COLO668 (cell line): ENCODE measurements around the gene ZNF827.

Experiments
- DNase-seq: peaks from one replicate; lab custom pipeline; 2025; ENCODE audit not compliant: unreplicated experiment; lab: John Stamatoyannopoulos, UW

ZNF827 gene

DNA sequence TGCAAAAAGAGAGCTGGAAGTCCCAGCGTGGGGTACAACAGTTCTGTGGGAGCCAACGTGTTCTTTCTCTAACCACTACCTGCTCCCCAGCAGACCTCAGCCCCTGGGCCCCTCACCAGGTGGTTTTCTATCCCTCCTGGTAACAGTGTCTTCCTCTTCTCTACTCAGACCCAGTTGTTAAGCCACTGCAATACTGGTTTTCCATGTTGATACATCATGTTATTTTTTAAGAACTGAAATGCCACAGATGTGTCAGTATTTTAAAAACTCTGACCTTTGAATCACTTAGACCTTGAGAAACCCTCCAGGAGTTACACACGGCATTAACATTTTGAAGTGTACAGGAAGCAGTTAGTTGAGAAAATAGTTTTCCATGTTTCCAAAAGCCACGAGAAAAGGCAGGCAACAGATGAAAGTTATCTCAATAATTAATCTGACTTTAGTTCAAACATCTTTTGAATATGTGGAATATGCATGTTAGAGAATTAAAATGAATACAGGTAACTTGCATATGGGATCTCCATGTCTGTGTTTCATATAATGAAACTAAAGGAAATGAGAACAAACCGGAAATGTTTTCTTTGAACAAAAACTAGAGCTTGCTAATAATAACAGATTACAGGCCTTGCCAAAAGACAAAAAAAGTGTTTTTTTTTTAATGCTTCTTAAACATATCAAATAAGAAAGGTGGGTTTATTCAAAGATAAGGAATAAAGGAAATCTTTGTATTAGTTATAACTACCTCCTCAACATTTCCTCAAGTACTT lies 108.8 kb downstream of the ZNF827 start:
- no peak for DNase-seq

DNA sequence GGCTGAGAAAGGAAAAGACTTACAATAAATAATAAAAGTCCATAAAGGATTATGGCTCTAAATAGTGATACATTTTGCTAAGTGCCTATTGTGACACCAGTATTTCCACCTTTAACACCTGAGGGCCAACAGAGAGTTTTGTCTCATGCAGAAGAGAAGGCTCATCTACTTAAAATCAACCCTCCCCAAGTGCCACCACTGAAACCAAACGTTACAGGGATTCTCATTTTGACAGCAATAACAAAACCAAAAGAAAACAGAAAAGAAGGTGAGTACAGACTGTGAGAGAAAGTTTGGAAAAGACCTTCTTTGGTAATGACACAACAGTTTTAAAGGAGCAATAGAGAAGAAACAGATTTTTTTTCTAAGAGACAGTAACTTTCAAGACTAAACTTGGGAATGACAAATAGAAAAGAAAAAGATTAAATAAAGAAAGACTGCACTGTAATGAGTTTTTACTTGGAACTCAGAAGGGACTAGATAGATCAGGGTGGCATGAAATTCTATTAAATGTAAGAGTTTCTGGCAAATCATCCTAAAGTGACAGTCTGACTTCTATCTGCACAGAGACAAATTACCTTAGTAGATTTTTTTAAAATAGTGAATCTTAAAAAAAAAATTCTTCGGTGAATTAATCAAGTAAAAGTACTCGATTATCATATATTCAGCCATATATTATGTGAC lies 109.7 kb downstream of the ZNF827 start:
- DNase-seq: no peak

DNA sequence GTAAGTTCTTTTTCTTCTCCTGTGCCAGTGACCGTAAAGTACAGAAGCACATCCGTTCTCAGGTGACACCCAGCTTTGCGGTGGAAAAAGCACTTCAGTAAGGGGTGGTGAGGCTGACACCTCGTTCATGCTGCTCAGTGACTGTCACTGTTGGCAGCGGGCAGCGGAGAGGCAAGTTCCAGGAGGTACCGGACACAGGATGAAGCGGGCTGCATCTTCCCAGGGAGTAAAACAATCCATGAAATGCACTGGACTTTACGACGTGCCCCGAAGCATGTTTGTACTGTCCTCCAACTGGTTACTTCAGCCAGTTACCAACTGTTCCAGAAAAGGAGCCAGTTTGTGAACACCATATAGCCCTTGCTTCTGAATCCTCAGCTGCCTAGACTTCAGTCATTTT lies 110.7 kb downstream of the ZNF827 start:
- DNase-seq: no peak

DNA sequence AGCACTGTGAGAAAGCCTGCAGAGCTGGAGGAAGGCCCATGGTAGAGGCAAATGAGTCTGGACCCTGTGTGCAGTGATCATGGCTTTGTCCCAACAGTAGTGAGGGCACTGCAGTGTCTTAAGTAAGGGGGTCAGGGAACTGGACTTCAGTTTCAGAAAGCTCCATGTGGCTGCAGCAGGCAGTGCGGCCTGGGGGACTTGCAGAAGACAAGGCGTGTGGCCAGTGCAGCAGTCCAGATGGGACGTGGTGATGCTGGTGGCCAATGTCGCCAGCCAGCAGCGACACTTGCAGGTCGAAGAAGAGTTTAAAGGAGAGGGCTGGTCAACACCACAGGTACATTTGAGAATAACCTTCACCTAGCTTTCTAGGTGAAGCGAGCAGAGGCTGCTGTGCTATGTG lies 113.4 kb downstream of the ZNF827 start:
- no peak for DNase-seq

DNA sequence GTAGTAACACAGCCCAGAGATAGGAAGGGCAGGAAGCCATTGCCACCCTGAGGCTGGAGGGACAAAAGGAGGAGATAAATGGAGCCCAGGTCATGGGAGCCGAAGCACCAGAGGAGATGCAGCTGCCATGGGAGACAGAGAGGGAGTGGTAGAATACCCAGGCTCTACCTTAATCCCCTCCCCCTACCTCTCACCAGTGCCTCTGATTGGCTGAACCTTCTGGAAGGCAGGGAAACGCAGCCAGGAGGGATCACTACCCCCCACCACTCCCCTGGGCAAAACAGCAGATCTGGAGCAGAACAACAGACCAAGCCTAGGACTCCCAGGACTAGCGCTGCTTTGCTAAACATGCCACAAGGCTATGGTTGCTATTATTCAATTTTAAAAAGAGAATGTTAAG lies 114.2 kb downstream of the ZNF827 start:
- DNase-seq: no peak

GRCh38 chr4:145823743-145824142 lies 114.9 kb downstream of the ZNF827 start:
- DNase-seq: no peak

DNA sequence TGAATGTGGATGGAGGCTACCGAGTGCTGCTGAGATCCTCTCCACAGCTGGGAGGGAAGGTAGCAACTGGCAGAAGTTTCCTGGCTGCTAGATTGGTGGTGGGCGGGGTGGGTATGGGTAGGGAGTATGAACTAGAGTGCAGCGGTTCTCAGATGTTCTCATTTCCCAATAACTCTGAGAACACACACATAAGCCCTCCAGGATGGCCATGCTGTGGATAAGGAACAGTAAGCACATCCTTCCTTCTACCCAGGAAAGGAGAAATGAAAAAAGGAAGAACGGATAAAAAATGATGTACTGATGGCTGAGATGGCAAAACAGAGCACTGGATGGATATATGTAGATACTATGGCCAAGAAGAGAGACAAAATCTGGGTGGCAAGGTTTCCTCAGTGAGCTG lies 116.0 kb downstream of the ZNF827 start:
- no peak for DNase-seq

DNA sequence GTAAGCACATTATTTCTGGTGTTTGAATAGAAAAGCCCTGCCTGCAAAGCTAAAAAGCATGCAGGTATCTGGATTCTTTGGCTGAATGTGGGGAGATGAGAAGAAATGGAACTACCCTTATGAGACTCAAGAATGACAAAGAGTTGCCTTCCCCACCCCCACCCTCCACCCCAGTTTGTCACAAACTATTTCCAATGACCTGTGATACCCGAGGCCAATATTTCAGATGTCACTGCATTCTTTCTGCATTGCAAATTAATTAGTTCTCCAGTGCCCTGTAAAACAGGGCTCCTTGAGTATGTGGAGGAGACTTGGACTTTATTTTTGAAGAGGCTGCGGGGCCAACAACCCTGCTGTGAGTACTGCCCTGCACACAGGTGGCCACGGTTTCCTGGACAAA lies 116.4 kb downstream of the ZNF827 start:
- DNase-seq: no peak

DNA sequence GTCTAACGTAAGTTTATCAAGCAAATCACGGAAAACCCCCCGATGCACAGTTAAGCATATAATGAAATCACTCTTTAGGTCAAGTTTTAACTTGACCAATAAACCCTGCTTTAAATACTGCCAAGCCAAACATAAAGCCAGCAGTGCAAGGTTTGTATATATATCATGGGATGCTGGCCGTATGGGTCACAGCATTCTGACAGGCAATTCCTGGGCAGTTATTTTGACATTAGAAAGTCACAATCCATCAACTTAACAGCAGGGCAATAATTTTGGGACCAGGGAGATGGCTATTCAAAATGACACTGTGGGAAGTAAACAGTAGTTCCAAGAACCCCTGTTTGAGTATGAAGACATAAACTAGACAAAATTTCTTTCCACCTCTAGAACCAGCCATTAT lies 116.9 kb downstream of the ZNF827 start:
- DNase-seq: no peak

GRCh38 chr4:145820407-145820806 lies 118.2 kb downstream of the ZNF827 start:
- DNase-seq: no peak

DNA sequence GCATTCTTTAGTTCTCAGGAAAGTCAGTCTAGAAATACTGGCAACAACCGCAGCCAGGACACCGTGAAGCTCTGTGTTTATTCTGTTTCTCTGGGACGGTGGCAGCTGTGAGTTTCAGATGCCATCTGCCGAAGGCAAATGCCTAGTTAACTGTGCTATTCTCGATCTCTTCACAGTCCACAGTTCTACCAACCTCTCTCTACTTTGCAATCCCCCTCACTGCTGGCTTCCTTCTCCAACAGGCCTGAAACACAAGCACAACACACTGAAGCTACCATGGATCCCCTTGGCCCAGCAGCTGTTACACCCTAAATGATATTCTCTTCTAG lies 118.8 kb downstream of the ZNF827 start:
- DNase-seq: no peak

DNA sequence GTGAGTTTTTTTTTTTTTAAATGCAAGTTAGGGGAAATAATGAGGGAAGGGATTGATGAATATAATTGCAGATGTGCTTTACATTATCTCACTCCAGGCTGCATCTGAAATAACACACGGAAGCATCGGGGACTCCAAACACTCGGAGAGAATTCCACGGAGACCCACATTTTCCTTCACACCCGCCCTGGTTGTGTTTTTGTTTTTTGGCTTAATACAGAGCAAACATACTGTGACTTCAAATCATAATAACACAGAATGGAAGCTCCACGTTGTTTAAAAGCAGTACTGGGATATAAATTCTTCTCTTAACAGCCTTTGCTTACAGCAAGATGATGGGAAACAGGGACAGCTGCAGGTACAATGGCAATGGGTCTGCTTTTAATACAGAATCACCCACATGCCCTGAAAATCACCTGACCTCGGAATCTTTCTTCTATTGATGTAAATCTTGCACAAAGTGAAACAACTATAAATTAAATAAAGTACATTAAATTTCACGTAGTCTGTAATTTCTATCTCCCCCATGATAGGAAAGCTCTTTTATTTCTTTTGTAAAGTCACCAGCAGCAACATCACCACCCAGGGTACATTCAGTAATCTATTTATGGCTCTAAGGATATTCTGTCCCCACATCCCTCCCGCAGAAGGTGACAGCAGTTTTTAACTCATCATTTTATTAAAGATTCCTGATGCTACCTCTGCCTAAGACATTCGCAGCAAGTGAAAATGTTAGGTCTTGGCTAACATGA lies 119.3 kb downstream of the ZNF827 start:
- DNase-seq: no peak

DNA sequence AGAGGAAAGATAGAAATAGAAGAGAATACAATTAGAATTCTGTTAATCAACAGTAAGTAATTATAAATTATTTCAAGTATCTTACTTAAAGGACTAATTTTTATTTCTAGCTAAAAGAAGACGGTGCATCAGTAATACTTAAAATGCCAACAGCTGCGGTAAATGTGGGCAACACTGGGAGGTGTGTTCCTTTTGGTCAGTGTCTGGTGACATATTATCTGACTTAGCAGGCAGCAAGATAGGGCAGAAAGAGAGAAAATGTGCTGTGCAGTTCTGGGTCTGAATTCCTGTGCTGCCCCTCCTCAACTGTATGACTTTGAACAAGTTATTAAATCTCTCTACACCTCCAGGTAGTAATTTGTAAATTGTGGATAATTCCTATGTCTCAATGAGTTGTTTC lies 120.6 kb downstream of the ZNF827 start:
- no peak for DNase-seq

DNA sequence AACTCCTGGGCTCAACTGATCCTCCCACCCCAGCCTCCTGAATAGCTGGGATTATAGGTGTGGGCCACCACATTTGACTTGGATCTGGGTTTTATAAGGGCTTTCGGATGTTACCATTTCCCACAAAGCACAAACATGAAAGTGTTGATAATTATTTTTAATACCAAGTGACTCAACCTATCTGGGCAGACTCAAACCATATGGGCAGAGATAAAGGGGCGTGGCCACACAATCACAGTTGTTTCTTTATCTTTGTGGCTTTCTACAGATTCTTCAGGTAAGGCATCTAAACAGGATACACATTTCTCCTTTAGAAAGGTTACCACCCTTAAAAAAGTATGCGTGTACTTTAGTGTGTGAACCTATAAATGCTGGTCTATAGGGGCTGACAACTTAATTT lies 122.5 kb downstream of the ZNF827 start:
- DNase-seq: no peak

- no peak for DNase-seq
Observed at GRCh38 chr4:145815626-145816025, 123.0 kb downstream of the ZNF827 start.

- DNase-seq: no peak
Observed at GRCh38 chr4:145815027-145815612, 123.5 kb downstream of the ZNF827 start.

- DNase-seq: no peak
Observed at GRCh38 chr4:145814246-145814645, 124.4 kb downstream of the ZNF827 start.

- DNase-seq: no peak
Observed at GRCh38 chr4:145812919-145813318, 125.7 kb downstream of the ZNF827 start.

- no peak for DNase-seq
Observed at GRCh38 chr4:145808848-145809512, 129.6 kb downstream of the ZNF827 start.

GRCh38 chr4:145808021-145808650 lies 130.5 kb downstream of the ZNF827 start:
- DNase-seq: no peak

- no peak for DNase-seq
Observed at GRCh38 chr4:145805490-145805889, 133.1 kb downstream of the ZNF827 start.
